ENCODE measurements around the gene SLC22A12.

DNA sequence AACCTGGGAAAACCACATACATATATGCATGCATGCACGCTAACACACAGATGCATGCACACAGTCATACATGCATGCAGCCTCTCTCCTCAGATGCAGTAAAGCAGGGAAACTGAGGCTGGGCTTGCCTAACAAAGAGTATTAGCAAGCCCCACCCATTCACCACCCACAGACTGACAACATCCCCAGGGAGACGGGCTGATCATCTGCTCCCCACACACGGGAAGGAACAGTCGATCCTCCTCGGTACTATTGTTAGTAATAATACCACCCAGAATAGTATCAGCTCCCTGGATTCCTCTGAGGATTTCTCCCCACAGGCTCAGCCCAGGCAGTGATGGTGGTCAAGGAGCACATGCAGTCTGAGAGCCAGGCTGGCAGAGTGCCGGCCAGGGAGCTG, 41.2 kb downstream of the SLC22A12 start:
- TF ChIP-seq, protein P1, sequence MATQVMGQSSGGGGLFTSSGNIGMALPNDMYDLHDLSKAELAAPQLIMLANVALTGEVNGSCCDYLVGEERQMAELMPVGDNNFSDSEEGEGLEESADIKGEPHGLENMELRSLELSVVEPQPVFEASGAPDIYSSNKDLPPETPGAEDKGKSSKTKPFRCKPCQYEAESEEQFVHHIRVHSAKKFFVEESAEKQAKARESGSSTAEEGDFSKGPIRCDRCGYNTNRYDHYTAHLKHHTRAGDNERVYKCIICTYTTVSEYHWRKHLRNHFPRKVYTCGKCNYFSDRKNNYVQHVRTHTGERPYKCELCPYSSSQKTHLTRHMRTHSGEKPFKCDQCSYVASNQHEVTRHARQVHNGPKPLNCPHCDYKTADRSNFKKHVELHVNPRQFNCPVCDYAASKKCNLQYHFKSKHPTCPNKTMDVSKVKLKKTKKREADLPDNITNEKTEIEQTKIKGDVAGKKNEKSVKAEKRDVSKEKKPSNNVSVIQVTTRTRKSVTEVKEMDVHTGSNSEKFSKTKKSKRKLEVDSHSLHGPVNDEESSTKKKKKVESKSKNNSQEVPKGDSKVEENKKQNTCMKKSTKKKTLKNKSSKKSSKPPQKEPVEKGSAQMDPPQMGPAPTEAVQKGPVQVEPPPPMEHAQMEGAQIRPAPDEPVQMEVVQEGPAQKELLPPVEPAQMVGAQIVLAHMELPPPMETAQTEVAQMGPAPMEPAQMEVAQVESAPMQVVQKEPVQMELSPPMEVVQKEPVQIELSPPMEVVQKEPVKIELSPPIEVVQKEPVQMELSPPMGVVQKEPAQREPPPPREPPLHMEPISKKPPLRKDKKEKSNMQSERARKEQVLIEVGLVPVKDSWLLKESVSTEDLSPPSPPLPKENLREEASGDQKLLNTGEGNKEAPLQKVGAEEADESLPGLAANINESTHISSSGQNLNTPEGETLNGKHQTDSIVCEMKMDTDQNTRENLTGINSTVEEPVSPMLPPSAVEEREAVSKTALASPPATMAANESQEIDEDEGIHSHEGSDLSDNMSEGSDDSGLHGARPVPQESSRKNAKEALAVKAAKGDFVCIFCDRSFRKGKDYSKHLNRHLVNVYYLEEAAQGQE (IDR thresholded peaks at IDR 0.05; ENCODE audit: unreplicated experiment) = no peak
- no peak for TF ChIP-seq EZH2 (IDR thresholded peaks at IDR 0.05; ENCODE audit: low read depth, unreplicated experiment)
- TF ChIP-seq, protein P2, sequence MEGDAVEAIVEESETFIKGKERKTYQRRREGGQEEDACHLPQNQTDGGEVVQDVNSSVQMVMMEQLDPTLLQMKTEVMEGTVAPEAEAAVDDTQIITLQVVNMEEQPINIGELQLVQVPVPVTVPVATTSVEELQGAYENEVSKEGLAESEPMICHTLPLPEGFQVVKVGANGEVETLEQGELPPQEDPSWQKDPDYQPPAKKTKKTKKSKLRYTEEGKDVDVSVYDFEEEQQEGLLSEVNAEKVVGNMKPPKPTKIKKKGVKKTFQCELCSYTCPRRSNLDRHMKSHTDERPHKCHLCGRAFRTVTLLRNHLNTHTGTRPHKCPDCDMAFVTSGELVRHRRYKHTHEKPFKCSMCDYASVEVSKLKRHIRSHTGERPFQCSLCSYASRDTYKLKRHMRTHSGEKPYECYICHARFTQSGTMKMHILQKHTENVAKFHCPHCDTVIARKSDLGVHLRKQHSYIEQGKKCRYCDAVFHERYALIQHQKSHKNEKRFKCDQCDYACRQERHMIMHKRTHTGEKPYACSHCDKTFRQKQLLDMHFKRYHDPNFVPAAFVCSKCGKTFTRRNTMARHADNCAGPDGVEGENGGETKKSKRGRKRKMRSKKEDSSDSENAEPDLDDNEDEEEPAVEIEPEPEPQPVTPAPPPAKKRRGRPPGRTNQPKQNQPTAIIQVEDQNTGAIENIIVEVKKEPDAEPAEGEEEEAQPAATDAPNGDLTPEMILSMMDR (conservative IDR thresholded peaks at IDR 0.05; ENCODE audit: low read depth in 2 of 2) = no peak
- TF ChIP-seq ZNF114 (CRISPR knock-in tag; IDR thresholded peaks at IDR 0.05) = no peak
- TF ChIP-seq, protein P3, sequence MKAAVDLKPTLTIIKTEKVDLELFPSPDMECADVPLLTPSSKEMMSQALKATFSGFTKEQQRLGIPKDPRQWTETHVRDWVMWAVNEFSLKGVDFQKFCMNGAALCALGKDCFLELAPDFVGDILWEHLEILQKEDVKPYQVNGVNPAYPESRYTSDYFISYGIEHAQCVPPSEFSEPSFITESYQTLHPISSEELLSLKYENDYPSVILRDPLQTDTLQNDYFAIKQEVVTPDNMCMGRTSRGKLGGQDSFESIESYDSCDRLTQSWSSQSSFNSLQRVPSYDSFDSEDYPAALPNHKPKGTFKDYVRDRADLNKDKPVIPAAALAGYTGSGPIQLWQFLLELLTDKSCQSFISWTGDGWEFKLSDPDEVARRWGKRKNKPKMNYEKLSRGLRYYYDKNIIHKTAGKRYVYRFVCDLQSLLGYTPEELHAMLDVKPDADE (IDR thresholded peaks at IDR 0.05) = no peak
- TF ChIP-seq POLR2AphosphoS5 (IDR thresholded peaks at IDR 0.05; ENCODE audit: low read depth) = no peak
- TF ChIP-seq EZH2phosphoT487 (IDR thresholded peaks at IDR 0.05; ENCODE audit: unreplicated experiment) = no peak
